Renal cortex interstitium (tissue), 11 donors: Measurements from ENCODE around the gene CAPN10. TPM values are rescaled to one million over a fixed set of nuclear protein-coding genes. Genes with fewer than 3 reads are reported as not detected.

Experiments used
- DNase-seq, 11 donors: peaks; one replicate each; pipeline ENCODE4 v3.0.0-alpha.2; 2013; ENCODE audit warnings: low read depth in 9 of 11, low spot score in 4 of 11; ENCODE audit errors: extremely low read depth in 1 of 11
- polyA plus RNA-seq, 3 donors: library from polyadenylated mRNA; unstranded; fragments of 120-200 nt; gene quantifications; one replicate each; pipeline ENCODE4 v1.2.1, GENCODE V29; 2013; ENCODE audit not compliant: insufficient read length in 3 of 3

Gene CAPN10
- polyA plus RNA-seq, 3 donors = 20.2 to 37.9 (median 32.1) TPM

- DNase-seq = no peak
These were observed 15.1 kb upstream of the CAPN10 start for GRCh38 chr2:240571314-240571973.

GRCh38 chr2:240572141-240573031 is 14.1 kb upstream of the CAPN10 start:
- no peak for DNase-seq

GRCh38 chr2:240573071-240573515 is 13.4 kb upstream of the CAPN10 start:
- DNase-seq = no peak

GRCh38 chr2:240573516-240574385 is 12.8 kb upstream of the CAPN10 start:
- DNase-seq = no peak

DNA sequence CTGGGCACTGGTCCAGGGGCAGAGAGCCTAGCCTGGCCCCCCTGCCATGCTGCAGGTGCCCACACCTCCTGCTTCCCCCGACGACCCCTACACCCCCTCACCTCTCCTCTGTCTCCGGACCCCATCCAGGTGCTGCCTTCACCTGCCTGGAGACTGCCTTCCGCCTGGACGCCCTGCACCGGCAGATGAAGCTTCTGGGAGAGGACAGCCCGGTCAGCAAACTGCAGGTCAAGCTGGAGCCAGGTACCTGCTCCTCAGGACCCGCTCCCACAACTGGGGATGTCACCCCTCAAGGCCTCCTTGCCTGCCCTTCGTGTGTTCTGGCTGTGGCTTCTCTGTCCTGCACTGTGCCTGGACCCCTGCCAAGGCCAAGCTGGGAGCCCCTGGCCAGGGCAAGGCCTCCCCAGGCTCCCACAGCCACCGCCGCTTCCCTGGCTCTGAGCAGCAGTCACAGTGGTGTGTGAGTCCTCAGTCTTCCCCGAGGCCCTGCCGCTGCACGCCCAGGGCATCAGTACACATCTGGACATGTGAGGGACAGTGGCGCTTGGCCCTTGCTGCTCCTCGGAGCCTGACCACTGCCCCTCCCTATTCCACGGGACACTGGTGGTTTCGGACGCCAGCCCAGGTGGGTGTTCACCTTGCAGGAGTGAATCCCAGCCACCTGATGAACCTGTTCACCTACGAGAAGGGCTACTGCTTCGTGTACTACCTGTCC is 12.0 kb upstream of the CAPN10 start:
- no peak for DNase-seq

DNA sequence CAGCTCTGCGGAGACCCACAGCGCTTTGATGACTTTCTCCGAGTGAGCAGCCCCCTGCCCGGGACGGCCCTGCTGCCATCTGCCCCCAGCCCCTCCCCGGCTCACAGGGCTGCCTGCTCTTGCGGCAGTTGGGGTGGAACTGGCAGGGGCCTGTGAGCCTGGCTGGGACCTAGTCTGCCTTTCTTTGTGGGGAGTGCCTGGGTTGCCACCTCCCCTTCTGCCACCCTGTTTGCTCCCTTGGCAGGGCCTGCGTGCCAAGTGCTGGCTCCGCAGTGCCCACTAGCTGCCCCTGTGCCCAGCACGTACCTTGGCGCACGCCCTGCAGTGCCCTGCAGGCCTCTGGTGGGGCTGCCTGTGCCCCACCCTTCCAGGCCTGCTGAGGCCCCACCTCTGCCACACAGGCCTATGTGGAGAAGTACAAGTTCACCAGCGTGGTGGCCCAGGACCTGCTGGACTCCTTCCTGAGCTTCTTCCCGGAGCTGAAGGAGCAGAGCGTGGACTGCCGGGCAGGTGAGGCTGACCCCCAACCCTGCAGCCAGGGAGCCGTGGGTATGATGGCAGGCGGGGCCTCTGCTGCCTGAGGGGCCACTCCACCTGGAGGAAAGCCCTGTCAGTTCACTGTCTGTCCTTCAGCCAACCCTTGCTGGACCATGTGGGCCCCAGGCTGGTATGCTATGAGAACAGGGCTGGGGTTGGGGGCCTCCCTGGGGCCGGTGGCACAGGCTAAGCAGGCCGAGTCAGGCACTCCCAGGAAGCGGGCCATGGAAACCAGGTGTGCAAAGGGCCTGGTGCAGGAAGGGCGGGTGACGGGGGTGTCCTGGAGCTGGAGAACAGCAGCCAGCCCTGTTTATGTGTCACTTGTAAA is 11.2 kb upstream of the CAPN10 start:
- DNase-seq = no peak

DNA sequence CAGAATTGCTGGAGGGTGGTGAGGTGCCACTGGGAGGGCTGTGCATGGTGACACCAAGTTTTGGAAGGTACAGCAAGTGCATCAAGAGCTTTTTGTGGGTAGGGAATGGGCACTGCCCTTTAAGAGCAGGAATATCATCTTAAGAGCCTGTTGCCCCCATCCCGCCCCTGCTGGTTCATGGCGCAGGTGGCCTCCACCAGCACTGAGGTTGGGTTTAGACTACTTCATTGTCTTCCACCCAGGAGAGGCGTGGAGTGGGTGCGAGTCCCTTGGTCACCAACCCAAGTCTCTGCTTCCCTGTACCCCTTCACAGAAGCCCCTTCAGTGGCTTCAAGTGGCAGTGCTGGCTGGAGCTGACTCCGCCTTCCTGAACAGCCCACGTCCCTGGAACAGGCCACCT is 10.5 kb upstream of the CAPN10 start:
- no peak for DNase-seq

- no peak for DNase-seq
These were observed 9.9 kb upstream of the CAPN10 start for GRCh38 chr2:240576436-240577205.

DNA sequence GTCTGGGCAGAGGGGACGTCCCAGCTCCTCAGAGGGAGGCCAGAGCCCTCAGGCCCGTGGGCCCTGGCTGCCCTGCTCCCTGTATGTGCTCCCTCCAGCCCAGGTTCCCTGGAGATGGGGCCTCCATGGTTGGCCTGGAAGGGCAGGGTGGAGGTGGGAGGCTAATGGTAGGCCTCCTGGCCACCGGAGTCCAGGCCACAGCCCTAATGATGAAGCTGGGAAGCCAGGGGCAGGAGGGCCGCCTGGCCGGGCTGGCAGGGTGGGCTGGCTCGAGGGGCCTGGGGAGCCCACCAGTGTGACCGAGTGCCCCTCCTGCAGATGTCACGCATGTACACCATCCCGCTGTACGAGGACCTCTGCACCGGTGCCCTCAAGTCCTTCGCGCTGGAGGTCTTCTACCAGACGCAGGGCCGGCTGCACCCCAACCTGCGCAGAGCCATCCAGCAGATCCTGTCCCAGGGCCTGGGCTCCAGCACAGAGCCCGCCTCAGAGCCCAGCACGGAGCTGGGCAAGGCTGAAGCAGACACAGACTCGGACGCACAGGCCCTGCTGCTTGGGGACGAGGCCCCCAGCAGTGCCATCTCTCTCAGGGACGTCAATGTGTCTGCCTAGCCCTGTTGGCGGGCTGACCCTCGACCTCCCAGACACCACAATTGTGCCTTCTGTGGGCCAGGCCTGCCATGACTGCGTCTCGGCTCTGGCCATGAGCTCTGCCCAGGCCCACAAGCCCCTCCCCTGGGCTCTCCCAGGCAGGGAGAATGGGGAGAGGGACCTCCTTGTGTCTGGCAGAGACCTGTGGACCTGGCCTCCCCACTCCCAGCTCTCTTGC is 9.0 kb upstream of the CAPN10 start:
- no peak for DNase-seq

GRCh38 chr2:240578110-240578450 is 8.5 kb upstream of the CAPN10 start:
- DNase-seq = no peak

DNA sequence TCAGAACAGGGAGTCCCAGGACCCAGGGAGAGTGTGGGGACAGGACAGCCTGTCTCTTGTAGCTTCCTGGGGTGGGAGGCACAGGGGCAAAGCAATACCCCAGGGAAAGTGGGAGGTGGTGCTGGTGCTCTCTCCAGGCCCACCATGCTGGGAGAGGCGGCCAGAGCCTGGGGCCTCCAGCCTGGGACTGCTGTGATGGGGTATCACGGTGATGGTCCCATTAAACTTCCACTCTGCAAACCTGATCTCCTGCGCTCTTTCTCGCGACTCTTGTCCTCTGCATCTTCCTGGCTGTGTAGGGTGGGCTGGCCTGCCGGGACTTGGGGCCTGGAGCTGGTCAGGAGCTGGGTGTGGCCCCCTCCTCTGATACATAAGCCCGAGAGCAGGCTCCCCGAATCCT is 8.0 kb upstream of the CAPN10 start:
- DNase-seq = no peak

GRCh38 chr2:240579071-240579762 is 7.3 kb upstream of the CAPN10 start:
- DNase-seq = no peak

DNA sequence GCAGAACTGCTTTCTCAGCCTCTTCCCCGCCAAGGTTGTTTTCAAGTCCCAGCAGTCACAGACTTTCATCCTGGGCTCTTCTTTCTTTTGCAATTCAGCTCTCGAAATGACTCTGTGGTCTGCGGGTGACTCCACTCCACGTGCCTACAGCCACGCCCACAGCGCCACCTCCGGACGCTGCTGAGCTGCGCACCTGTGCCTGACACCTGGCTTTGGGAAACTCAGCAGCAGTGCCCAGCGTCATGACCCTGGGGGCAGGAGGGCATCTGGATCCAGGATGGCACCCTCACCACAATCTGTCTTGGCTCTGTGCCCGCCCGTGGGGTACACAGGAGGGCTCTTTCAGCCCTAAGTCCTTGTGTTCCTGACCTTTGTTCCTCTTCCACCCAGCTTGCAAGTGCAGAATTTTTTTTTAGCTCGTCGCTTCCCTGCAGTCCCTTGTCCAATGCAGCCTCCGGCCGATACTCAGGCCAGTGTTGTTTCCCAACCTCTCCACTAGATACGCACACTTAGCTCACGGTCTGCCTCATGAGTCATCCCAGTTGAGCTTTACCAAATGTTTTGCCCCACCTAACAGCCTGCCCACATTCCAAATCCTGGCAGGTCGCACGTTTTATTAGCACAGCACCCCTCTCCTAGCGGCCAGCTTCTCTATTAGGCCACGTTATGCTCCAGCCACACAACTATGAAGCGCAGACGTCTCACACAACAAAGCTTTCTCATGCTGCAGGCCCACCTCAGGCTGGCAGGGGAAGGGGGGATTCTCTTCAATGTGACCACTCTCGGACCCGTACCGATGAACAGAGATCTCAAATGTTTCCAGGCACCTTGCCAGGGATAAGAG is 6.5 kb upstream of the CAPN10 start:
- no peak for DNase-seq

- DNase-seq = no peak
These were observed 4.7 kb upstream of the CAPN10 start for GRCh38 chr2:240581811-240582210.

DNA sequence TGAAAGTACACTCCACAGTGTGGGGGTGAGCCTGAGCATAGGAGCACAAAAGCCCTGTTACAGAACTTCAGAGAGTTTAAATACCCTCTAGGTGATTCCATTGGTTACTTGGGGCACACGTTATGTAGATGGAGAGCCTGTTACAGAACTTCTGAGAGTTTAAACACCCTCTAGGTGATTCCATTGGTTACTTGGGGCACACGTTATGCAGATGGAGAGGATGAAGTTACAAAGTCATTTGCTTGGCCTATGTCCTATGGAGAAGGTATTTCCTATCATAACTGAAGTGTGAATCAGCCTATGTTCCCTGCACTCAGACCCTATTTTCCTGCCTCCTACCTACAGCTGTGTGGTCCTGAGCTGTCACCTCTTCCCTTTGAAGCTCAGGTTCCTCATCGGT is 3.8 kb upstream of the CAPN10 start:
- no peak for DNase-seq
